Osteoblast (primary cell): ENCODE data around the gene BMP8B. TPM values are rescaled to one million over a fixed set of nuclear protein-coding genes. Genes with fewer than 3 reads are reported as not detected.

ENCODE experiments used
- DNase-seq: peaks from one replicate; pipeline ENCODE4 v3.0.0; 2011; ENCODE audit warnings: low spot score, mixed read lengths; ENCODE audit not compliant: insufficient read length; ENCODE audit errors: missing footprints
- H2AFZ ChIP-seq: 2 replicates; pipeline ENCODE4 v1.6.0; 2011; ENCODE audit warnings: mild to moderate bottlenecking, low read length
- H3K27ac ChIP-seq: 2 replicates; pipeline ENCODE4 v1.5.1; 2011; ENCODE audit warnings: mild to moderate bottlenecking, low read depth, low read length, moderate library complexity
- H3K27me3 ChIP-seq: 2 replicates; pipeline ENCODE4 v1.6.0; 2012; ENCODE audit warnings: mild to moderate bottlenecking, control low read depth, inconsistent platforms, low read length, moderate library complexity; ENCODE audit not compliant: insufficient read depth
- H3K36me3 ChIP-seq: 2 replicates; pipeline ENCODE4 v1.5.1; 2011; ENCODE audit warnings: mild to moderate bottlenecking, low read length, control low read depth, moderate library complexity; ENCODE audit not compliant: insufficient read depth
- H3K4me1 ChIP-seq: 2 replicates; pipeline ENCODE4 v1.5.1; 2011; ENCODE audit warnings: mild to moderate bottlenecking, low read length, control low read depth, moderate library complexity; ENCODE audit not compliant: insufficient read depth
- H3K4me2 ChIP-seq: 2 replicates; pipeline ENCODE4 v1.6.0; 2011; ENCODE audit warnings: mild to moderate bottlenecking, low read length; ENCODE audit not compliant: insufficient read depth
- H3K4me3 ChIP-seq: fragments of 200-600 bp; sonication (generic); 3 replicates; pipeline ENCODE4 v1.5.1; 2012; ENCODE audit warnings: mild to moderate bottlenecking, low read length, inconsistent platforms; ENCODE audit not compliant: insufficient read depth
- H3K79me2 ChIP-seq: 2 replicates; pipeline ENCODE4 v1.6.0; 2012; ENCODE audit warnings: mild to moderate bottlenecking, low read length, control low read depth, inconsistent platforms; ENCODE audit not compliant: insufficient read depth
- H3K9me3 ChIP-seq: 2 replicates; pipeline ENCODE4 v1.5.1; 2011; ENCODE audit warnings: low read depth, low read length, control low read depth
- H4K20me1 ChIP-seq: 2 replicates; pipeline ENCODE4 v1.6.0; 2012; ENCODE audit warnings: mild to moderate bottlenecking, low read length, control low read depth; ENCODE audit not compliant: insufficient read depth
- CTCF ChIP-seq: IDR thresholded peaks from 2 replicates; pipeline ENCODE4 v1.5.1; 2011; ENCODE audit warnings: mild to moderate bottlenecking, low read depth, low read length, moderate library complexity; ENCODE audit errors: extremely low read depth
- total RNA-seq: library from RNA; depleted of rRNA; stranded (reverse); fragments of >200 nt; gene quantifications from 2 replicates; pipeline ENCODE4 v1.2.3, GENCODE V29; 2012

The BMP8B gene
- total RNA-seq, 1 donor, result 0.36 TPM

GRCh38 chr1:39835110-39835509, 46.4 kb upstream of the BMP8B start:
- no peaks in the 10 kb centered on the region for H3K79me2 ChIP-seq
- H3K4me1 ChIP-seq, result no peaks in the 10 kb centered on the region
- no peaks in the 10 kb centered on the region for H3K27me3 ChIP-seq
- peaks cover 24% of the 10 kb centered on the region for H3K36me3 ChIP-seq
- no peak for TF ChIP-seq CTCF
- H4K20me1 ChIP-seq, result no peaks in the 10 kb centered on the region
- H2AFZ ChIP-seq, result no peak overlapping the region
- no peaks in the 10 kb centered on the region for H3K9me3 ChIP-seq
- DNase-seq, result no peak
- no peak overlapping the region for H3K4me2 ChIP-seq
- H3K4me3 ChIP-seq, result no peak overlapping the region
- no peak overlapping the region for H3K27ac ChIP-seq

GRCh38 chr1:39833621-39834385, 45.1 kb upstream of the BMP8B start:
- no peaks in the 10 kb centered on the region for H3K79me2 ChIP-seq
- no peaks in the 10 kb centered on the region for H3K9me3 ChIP-seq
- no peak overlapping the region for H2AFZ ChIP-seq
- H3K4me2 ChIP-seq, result no peak overlapping the region
- H4K20me1 ChIP-seq, result no peaks in the 10 kb centered on the region
- no peak overlapping the region for H3K27ac ChIP-seq
- H3K4me1 ChIP-seq, result no peaks in the 10 kb centered on the region
- DNase-seq, result no peak
- H3K4me3 ChIP-seq, result no peak overlapping the region
- no peak for TF ChIP-seq CTCF
- peaks cover 10% of the 10 kb centered on the region for H3K36me3 ChIP-seq
- H3K27me3 ChIP-seq, result peaks cover 3% of the 10 kb centered on the region

- H3K27ac ChIP-seq, result no peak overlapping the region
- no peak for TF ChIP-seq CTCF
- DNase-seq, result no peak
- H3K9me3 ChIP-seq, result no peaks in the 10 kb centered on the region
- peaks cover 5% of the 10 kb centered on the region for H3K36me3 ChIP-seq
- H3K4me1 ChIP-seq, result no peaks in the 10 kb centered on the region
- H2AFZ ChIP-seq, result no peak overlapping the region
- peaks cover 3% of the 10 kb centered on the region for H3K27me3 ChIP-seq
- H3K4me3 ChIP-seq, result no peak overlapping the region
- H3K4me2 ChIP-seq, result no peak overlapping the region
- H3K79me2 ChIP-seq, result no peaks in the 10 kb centered on the region
- H4K20me1 ChIP-seq, result no peaks in the 10 kb centered on the region
Observed at GRCh38 chr1:39833121-39833520, 44.5 kb upstream of the BMP8B start.

- no peak for DNase-seq
- no peaks in the 10 kb centered on the region for H3K4me1 ChIP-seq
- H3K36me3 ChIP-seq, result no peaks in the 10 kb centered on the region
- H4K20me1 ChIP-seq, result no peaks in the 10 kb centered on the region
- H2AFZ ChIP-seq, result no peak overlapping the region
- H3K4me3 ChIP-seq, result no peak overlapping the region
- H3K27me3 ChIP-seq, result peaks cover 3% of the 10 kb centered on the region
- no peaks in the 10 kb centered on the region for H3K79me2 ChIP-seq
- no peak overlapping the region for H3K27ac ChIP-seq
- H3K4me2 ChIP-seq, result no peak overlapping the region
- no peaks in the 10 kb centered on the region for H3K9me3 ChIP-seq
- TF ChIP-seq CTCF, result no peak
Observed at GRCh38 chr1:39832294-39832693, 43.6 kb upstream of the BMP8B start.
